HCT116 (cell line): ENCODE data around the gene SLC6A3. TPM values are rescaled to one million over a fixed set of nuclear protein-coding genes. Genes with fewer than 3 reads are reported as not detected.

Experiments used
- ATAC-seq: fragments of 200-7000 bp; cut with Tn5 transposase; 2 replicates; pipeline ENCODE4 v1.9.1; 2020; ENCODE audit warnings: mild to moderate bottlenecking, moderate library complexity
- BruUV-seq: library from RNA; stranded (reverse); fragments of 400-500 nt; replicated peaks from 2 replicates; lab custom pipeline; 2021; lab: Mats Ljungman, UMichigan
- CTCF ChIA-PET: fragments of 300-600 bp; sonication (Branson Sonifier 250); formaldehyde crosslinking; loops from one replicate; lab custom pipeline; 2021; ENCODE audit warnings: antibody characterized with exemption; lab: Charles Lee
- POLR2A ChIA-PET: fragments of 300-600, 350-600 bp; sonication (Branson Sonifier 250); formaldehyde crosslinking; loops from one replicate; lab custom pipeline; 2021; ENCODE audit warnings: antibody characterized with exemption; lab: Charles Lee
- RAD21 ChIA-PET, 2 experiments: fragments of 300-600 bp; sonication (Branson Sonifier 250); formaldehyde crosslinking; loops; one replicate each; lab custom pipeline; 2023; ENCODE audit warnings: low total read pairs in 2 of 2; ENCODE audit not compliant: uncharacterized antibody in 2 of 2, unreplicated experiment in 2 of 2, low non-redundant PET in 1 of 2; lab: Charles Lee
- DNase-seq: peaks from one replicate; pipeline ENCODE4 v3.0.0-alpha.2; 2010; ENCODE audit warnings: low read depth, low spot score
- H2AFZ ChIP-seq: fragments of 200-600 bp; shearing (Covaris generic), sonication (generic); 2 replicates; pipeline ENCODE4 v1.6.1; 2017; ENCODE audit warnings: low read depth, mixed run types, mixed read lengths, antibody characterized with exemption, low read length; ENCODE audit not compliant: poor library complexity, severe bottlenecking
- H3K27ac ChIP-seq: 2 replicates; pipeline ENCODE4 v1.5.1; 2012; ENCODE audit warnings: low read depth, low read length
- H3K27me3 ChIP-seq: fragments of 200-600 bp; sonication (generic); 2 replicates; pipeline ENCODE4 v1.6.1; 2016; ENCODE audit warnings: mixed run types, low read length, mixed read lengths; ENCODE audit not compliant: insufficient read depth
- H3K36me3 ChIP-seq, 2 experiments: fragments of 200-500 bp in 1 of 2; fragments of 200-600 bp in 1 of 2; sonication (Bioruptor generic) in 1 of 2; sonication (generic) in 1 of 2; 2 replicates each; pipeline versions ENCODE4 v1.5.1 to v1.6.1; 2014 to 2016; ENCODE audit warnings: low read length in 2 of 2, inconsistent platforms in 1 of 2, mixed read lengths in 1 of 2, mixed run types in 1 of 2; ENCODE audit not compliant: insufficient read depth in 2 of 2, control insufficient read depth in 1 of 2
- H3K4me1 ChIP-seq, 2 experiments: fragments of 200-600 bp in 1 of 2; sonication (generic) in 1 of 2; 2 replicates each; pipeline versions ENCODE4 v1.5.1 to v1.6.1; 2012 to 2017; ENCODE audit warnings: low read length in 2 of 2, inconsistent platforms in 1 of 2, mild to moderate bottlenecking in 1 of 2, mixed read lengths in 1 of 2, mixed run types in 1 of 2, moderate library complexity in 1 of 2; ENCODE audit not compliant: insufficient read depth in 2 of 2, control insufficient read depth in 1 of 2
- H3K4me2 ChIP-seq: fragments of 200-600 bp; sonication (generic); 2 replicates; pipeline ENCODE4 v1.6.1; 2017; ENCODE audit warnings: mixed run types, low read length, mixed read lengths
- H3K4me3 ChIP-seq, 2 experiments: fragments of 200-600 bp in 1 of 2; sonication (generic) in 1 of 2; replicated peaks in 1 of 2; 2 replicates each; pipeline ENCODE4 v1.5.1; 2011 to 2016; ENCODE audit warnings: low read length in 2 of 2, control low read depth in 1 of 2, low read depth in 1 of 2, mild to moderate bottlenecking in 1 of 2, mixed read lengths in 1 of 2, mixed run types in 1 of 2
- H3K79me2 ChIP-seq: fragments of 200-600 bp; sonication (generic); 2 replicates; pipeline ENCODE4 v1.6.1; 2017; ENCODE audit warnings: mild to moderate bottlenecking, mixed run types, low read length, moderate library complexity, mixed read lengths; ENCODE audit not compliant: insufficient read depth
- H3K9ac ChIP-seq: fragments of 200-600 bp; sonication (generic); 2 replicates; pipeline ENCODE4 v1.6.1; 2016; ENCODE audit warnings: low read length, mixed read lengths
- H3K9me2 ChIP-seq: fragments of 200-600 bp; sonication (generic), shearing (Covaris generic); 2 replicates; pipeline ENCODE4 v1.6.1; 2017; ENCODE audit warnings: mixed run types, mild to moderate bottlenecking, moderate library complexity; ENCODE audit not compliant: insufficient read depth
- H3K9me3 ChIP-seq, 2 experiments: fragments of 200-500 bp in 1 of 2; fragments of 200-600 bp in 1 of 2; sonication (Bioruptor generic) in 1 of 2; sonication (generic) in 1 of 2; 2 replicates each; pipeline ENCODE4 v1.6.1; 2014 to 2017; ENCODE audit warnings: low read length in 2 of 2, mixed read lengths in 2 of 2, inconsistent platforms in 1 of 2, low read depth in 1 of 2, mild to moderate bottlenecking in 1 of 2, mixed run types in 1 of 2, moderate library complexity in 1 of 2; ENCODE audit not compliant: control insufficient read depth in 1 of 2, insufficient read depth in 1 of 2
- H4K20me1 ChIP-seq: fragments of 200-600 bp; sonication (generic), shearing (Covaris generic); 2 replicates; pipeline ENCODE4 v1.6.1; 2017; ENCODE audit warnings: mixed run types, mild to moderate bottlenecking, moderate library complexity; ENCODE audit not compliant: insufficient read depth
- CBX3 ChIP-seq: IDR thresholded peaks from 2 replicates; pipeline ENCODE4 v1.6.1; 2012; ENCODE audit warnings: low read depth
- CEBPB ChIP-seq: IDR thresholded peaks from 2 replicates; pipeline ENCODE4 v1.6.1; 2012; ENCODE audit warnings: low read depth
- EZH2 ChIP-seq: fragments of 200-600 bp; sonication (generic); IDR thresholded peaks from 2 replicates; pipeline ENCODE4 v1.6.1; 2017; ENCODE audit warnings: antibody characterized with exemption, mixed run types
- POLR2AphosphoS5 ChIP-seq: IDR thresholded peaks from 2 replicates; pipeline ENCODE4 v1.6.1; 2011; ENCODE audit warnings: mild to moderate bottlenecking, low read depth, low read length, moderate library complexity
- SIN3A ChIP-seq: IDR thresholded peaks from 2 replicates; pipeline ENCODE4 v1.6.1; 2012; ENCODE audit warnings: low read depth
- ZFX ChIP-seq: fragments of 450-650 bp; IDR thresholded peaks from 2 replicates; pipeline ENCODE4 v1.6.1; 2017
- intact Hi-C: fragments of 100-400 bp; cut with micrococcal nuclease; formaldehyde crosslinking; loops from 2 replicates; pipeline ENCODE4 v1.10.0; 2022
- total RNA-seq: library from RNA; stranded (reverse); gene quantifications from one replicate; pipeline ENCODE4 v1.2.1, GENCODE V29; 2021; ENCODE audit not compliant: unreplicated experiment
- TF ChIP-seq, protein P1 (sequence below): IDR thresholded peaks from 2 replicates; pipeline ENCODE4 v1.6.1; 2012
- TF ChIP-seq, protein P2 (sequence below): IDR thresholded peaks from 2 replicates; pipeline ENCODE4 v1.6.1; 2011; ENCODE audit warnings: mild to moderate bottlenecking, low read length, moderate library complexity; ENCODE audit not compliant: insufficient replicate concordance; ENCODE audit errors: extremely low read depth
- TF ChIP-seq, protein P3 (sequence below): IDR thresholded peaks from 2 replicates; pipeline ENCODE4 v1.6.1; 2012; ENCODE audit warnings: low read depth

SLC6A3 gene
- total RNA-seq, 1 experiment from 2014 or later = not detected

DNA sequence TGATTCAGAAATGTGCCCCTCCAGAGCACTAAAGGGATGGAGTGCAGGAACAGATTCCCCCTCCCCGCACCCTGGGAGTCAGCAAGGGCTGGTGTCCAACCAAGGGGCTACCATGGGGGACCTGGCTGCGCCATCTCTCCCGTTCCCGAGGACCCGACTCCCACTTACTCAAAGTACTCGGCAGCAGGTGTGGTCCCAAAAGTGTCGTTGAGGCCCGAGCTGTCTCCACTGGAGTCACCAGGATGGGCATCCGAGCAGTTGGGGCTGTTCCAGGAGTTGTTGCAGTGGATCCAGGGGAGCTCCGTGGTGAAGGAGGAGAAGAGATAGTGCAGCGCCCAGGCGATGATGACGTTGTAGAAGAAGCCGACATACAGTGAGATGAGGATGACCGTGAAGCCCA is 12.9 kb downstream of the SLC6A3 start:
- Histone ChIP-seq H3K4me2 (no peak overlapping the region), H3K9me2 (no peaks in the 10 kb centered on the region), H3K9ac (no peak overlapping the region), H3K27me3 (no peaks in the 10 kb centered on the region), H3K9me3 (peaks cover 13 to 19% of the 10 kb centered on the region in 2 experiments; a peak in 2 of 4 replicates), H3K79me2 (no peaks in the 10 kb centered on the region), H3K4me1 (peaks cover 2 to 3% of the 10 kb centered on the region in 2 experiments; a peak in 3 of 4 replicates), H2AFZ (no peak overlapping the region), H3K27ac (no peak overlapping the region), H3K4me3 (no peak overlapping the region), H3K36me3 (no peaks in the 10 kb centered on the region), H4K20me1 (no peaks in the 10 kb centered on the region)
- ChIA-PET POLR2A (no interaction called here), RAD21 (no interaction called here), CTCF (no interaction called here)
- DNase-seq (no peak), ATAC-seq (no peak)
- BruUV-seq = no TSS peak
- TF ChIP-seq ZFX (no peak), SIN3A (no peak), CBX3 (no peak), POLR2AphosphoS5 (no peak), CEBPB (no peak), EZH2 (no peak)
- TF ChIP-seq, protein P1, sequence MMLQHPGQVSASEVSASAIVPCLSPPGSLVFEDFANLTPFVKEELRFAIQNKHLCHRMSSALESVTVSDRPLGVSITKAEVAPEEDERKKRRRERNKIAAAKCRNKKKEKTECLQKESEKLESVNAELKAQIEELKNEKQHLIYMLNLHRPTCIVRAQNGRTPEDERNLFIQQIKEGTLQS = no peak
- TF ChIP-seq, protein P2, sequence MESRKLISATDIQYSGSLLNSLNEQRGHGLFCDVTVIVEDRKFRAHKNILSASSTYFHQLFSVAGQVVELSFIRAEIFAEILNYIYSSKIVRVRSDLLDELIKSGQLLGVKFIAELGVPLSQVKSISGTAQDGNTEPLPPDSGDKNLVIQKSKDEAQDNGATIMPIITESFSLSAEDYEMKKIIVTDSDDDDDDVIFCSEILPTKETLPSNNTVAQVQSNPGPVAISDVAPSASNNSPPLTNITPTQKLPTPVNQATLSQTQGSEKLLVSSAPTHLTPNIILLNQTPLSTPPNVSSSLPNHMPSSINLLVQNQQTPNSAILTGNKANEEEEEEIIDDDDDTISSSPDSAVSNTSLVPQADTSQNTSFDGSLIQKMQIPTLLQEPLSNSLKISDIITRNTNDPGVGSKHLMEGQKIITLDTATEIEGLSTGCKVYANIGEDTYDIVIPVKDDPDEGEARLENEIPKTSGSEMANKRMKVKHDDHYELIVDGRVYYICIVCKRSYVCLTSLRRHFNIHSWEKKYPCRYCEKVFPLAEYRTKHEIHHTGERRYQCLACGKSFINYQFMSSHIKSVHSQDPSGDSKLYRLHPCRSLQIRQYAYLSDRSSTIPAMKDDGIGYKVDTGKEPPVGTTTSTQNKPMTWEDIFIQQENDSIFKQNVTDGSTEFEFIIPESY = no peak
- TF ChIP-seq, protein P3, sequence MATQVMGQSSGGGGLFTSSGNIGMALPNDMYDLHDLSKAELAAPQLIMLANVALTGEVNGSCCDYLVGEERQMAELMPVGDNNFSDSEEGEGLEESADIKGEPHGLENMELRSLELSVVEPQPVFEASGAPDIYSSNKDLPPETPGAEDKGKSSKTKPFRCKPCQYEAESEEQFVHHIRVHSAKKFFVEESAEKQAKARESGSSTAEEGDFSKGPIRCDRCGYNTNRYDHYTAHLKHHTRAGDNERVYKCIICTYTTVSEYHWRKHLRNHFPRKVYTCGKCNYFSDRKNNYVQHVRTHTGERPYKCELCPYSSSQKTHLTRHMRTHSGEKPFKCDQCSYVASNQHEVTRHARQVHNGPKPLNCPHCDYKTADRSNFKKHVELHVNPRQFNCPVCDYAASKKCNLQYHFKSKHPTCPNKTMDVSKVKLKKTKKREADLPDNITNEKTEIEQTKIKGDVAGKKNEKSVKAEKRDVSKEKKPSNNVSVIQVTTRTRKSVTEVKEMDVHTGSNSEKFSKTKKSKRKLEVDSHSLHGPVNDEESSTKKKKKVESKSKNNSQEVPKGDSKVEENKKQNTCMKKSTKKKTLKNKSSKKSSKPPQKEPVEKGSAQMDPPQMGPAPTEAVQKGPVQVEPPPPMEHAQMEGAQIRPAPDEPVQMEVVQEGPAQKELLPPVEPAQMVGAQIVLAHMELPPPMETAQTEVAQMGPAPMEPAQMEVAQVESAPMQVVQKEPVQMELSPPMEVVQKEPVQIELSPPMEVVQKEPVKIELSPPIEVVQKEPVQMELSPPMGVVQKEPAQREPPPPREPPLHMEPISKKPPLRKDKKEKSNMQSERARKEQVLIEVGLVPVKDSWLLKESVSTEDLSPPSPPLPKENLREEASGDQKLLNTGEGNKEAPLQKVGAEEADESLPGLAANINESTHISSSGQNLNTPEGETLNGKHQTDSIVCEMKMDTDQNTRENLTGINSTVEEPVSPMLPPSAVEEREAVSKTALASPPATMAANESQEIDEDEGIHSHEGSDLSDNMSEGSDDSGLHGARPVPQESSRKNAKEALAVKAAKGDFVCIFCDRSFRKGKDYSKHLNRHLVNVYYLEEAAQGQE = no peak
- intact Hi-C loops = no loop called here
